VCaP (cell line): ENCODE measurements around the gene VPS16.
"Not testable (repeated sequence)": the region's sequence is repeated elsewhere in the genome, so short reads cannot be mapped to it uniquely, and the experiment has no call there.

Experiments
- H3K27ac ChIP-seq: fragments of 450-650 bp; 2 replicates; pipeline ENCODE4 v1.5.1; 2017
- CTCF ChIP-seq: fragments of 450-650 bp; conservative IDR thresholded peaks from 2 replicates; pipeline ENCODE4 v1.5.1; 2017; ENCODE audit warnings: mild to moderate bottlenecking, moderate library complexity

VPS16 gene

DNA sequence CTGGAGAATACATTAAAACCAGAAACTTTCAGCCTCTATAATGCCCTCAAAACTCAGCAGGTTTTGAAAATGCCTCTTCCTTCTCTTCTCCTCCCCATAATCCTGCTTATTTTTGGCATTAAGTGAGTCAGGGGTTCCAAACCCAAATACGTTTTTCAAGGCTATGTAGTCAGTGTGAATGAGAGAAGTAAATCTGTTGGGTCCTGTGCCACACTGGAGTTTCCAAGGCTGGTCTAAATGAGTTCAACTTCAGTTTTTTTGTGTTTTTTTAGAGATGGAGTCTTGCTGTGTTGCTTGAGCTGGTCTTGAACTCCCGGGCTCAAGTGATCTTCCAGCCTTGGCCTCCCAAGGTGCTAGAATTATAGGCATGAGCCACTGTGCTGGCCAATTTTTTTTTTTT lies 53.7 kb downstream of the VPS16 start:
- no peak for TF ChIP-seq CTCF
- H3K27ac ChIP-seq, result no peak overlapping the region

- not testable (repeated sequence) for H3K27ac ChIP-seq
Measured at GRCh38 chr20:2895154-2895553, 54.6 kb downstream of the VPS16 start.

DNA sequence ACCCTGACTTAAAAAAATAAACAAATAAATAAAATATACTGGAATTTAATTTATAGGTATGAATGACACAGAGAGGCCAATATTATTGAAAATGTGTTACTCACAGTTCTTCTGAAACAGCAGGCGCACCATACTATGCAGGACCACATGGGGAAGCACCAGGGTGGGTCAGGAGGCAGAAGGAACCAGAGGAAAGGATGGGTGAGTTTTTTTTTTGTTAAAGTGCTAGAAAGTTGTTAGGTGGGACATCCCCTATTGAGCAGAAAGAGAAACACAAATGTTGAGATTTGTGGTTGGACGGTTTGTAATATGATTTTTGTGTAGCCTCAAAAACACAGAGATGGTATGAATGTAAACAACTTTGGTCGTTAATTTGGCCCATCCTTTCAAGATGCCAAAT lies 58.7 kb downstream of the VPS16 start:
- TF ChIP-seq CTCF, result no peak
- no peak overlapping the region for H3K27ac ChIP-seq

GRCh38 chr20:2900845-2901592 lies 60.5 kb downstream of the VPS16 start:
- H3K27ac ChIP-seq, result no peak overlapping the region
- TF ChIP-seq CTCF, result no peak

DNA sequence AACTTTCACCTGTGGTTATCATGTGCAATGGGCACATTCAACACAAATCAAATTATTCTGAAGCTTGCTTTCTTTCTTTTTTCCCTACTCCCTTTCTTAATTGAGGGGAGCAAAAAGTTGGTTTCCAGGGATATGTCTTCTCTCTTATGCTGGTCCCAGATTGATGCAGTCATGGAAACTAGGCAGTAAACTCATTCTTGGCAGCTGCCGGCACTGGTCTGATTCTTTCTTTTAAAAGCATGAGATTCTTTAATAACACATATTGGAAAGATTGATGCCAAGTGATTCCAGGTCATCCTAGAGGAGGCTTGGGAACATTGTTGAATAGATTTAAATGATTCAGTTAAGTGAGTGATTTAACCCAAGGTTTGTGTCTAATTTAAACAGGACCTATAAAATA lies 61.7 kb downstream of the VPS16 start:
- no peak for TF ChIP-seq CTCF
- no peak overlapping the region for H3K27ac ChIP-seq

GRCh38 chr20:2902818-2903217 lies 62.3 kb downstream of the VPS16 start:
- no peak overlapping the region for H3K27ac ChIP-seq
- no peak for TF ChIP-seq CTCF

DNA sequence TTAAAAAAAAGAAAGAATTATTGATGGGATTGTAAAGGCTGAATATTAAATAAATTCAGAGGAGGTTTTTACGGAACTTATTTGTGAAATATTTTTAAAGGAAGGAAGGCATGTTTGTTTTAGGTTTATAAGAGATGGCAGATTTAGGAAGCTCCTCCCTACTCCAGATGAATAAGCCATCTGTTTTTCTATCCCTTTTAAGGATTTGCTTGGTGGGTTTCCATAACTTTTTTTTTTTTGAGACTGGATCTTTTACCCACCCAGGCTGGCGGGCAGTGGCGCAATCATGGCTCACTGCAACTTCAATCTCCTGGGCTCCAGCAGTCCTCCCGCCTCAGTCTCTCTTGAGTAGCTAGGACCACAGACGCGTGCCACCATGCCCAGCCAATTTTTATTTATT lies 63.1 kb downstream of the VPS16 start:
- H3K27ac ChIP-seq, result no peak overlapping the region
- TF ChIP-seq CTCF, result no peak

- no peak for TF ChIP-seq CTCF
- no peak overlapping the region for H3K27ac ChIP-seq
Measured at GRCh38 chr20:2907519-2907918, 67.0 kb downstream of the VPS16 start.
